GM10266 (cell line): ENCODE data around the gene ZNF638.
"Not testable (repeated sequence)": the region's sequence is repeated elsewhere in the genome, so short reads cannot be mapped to it uniquely, and the experiment has no call there.

Experiments
- DNase-seq: peaks from one replicate; pipeline ENCODE4 v3.0.0; 2012; ENCODE audit errors: extremely low spot score
- CTCF ChIP-seq: IDR thresholded peaks from 2 replicates; pipeline ENCODE4 v1.5.1; 2012; ENCODE audit warnings: mild to moderate bottlenecking, low read depth; ENCODE audit not compliant: control insufficient read depth, insufficient read depth; ENCODE audit errors: missing control alignments

The ZNF638 gene

DNA sequence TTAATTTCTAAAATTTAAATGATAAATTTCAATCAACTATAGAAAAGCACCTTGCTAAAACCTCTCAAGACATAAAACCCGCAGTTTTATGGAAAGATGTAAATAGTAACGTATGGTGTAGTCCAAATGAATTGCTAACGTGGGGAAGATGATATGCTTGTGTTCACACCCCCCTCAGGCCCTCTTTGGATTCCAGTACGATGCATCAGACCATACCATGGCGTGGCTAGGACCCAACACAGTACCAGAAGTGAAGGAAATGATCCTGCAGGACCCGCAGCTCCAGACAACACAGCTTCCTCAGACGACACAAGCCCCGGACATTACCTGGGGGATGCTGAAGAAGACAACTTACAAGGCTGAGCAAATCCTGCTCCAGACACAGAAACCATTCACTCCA, 61.6 kb downstream of the ZNF638 start:
- no peak for DNase-seq
- no peak for TF ChIP-seq CTCF

DNA sequence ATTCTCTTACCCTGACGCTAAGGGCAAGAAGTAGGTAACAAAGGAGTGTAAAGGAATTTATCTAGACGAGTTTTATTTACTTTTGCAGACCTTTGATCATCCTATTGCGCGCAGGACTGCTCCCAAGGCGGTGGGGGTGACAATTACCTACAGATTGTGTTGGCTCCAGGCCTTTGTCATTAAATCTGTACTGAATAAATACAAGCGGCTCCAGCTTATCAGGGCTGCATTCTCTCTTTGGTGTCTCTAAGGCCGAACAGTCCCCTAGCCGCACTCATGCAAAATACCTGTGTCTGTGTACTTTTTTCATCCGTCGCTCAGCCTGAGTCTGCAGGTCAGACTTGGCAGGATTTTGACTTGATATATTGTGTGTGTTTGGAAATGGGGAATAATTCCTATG, 63.9 kb downstream of the ZNF638 start:
- DNase-seq, result no peak
- no peak for TF ChIP-seq CTCF

DNA sequence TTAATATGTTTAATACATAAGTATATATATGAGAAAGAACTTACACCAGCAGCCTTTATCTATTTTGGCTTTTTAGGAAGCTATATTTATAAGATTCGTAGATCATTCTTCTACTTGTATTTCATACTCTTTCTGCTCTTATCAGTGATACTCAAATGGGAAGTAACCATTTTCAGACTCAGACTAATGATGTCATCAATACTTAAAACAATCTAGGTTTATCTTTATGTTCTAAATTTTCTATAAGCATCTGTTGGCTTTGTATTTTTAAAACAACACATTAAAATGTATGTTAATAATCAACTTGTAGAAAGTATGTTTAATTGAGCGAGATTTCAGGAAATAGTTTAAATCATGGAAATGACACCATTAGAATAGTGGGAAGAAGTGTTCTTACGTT, 70.8 kb downstream of the ZNF638 start:
- TF ChIP-seq CTCF, result no peak
- no peak for DNase-seq

GRCh38 chr2:71409611-71410010, 78.0 kb downstream of the ZNF638 start:
- no peak for TF ChIP-seq CTCF
- DNase-seq, result no peak

GRCh38 chr2:71410696-71411095, 79.1 kb downstream of the ZNF638 start:
- DNase-seq, result no peak
- no peak for TF ChIP-seq CTCF

GRCh38 chr2:71416866-71417265, 85.3 kb downstream of the ZNF638 start:
- DNase-seq, result not testable (repeated sequence)

GRCh38 chr2:71417300-71418202, 86.0 kb downstream of the ZNF638 start:
- TF ChIP-seq CTCF, result no peak
- no peak for DNase-seq
